SK-N-SH treated with all-trans-retinoic acid at 6 μM for 48 hours (cell line): Measurements from ENCODE around the gene AHCY.

ENCODE experiments used
- ARNTL ChIP-seq: fragments of 450-650 bp; formaldehyde crosslinking; IDR thresholded peaks from 2 replicates; pipeline ENCODE4 v1.5.0; 2020; ENCODE audit warnings: low read depth, mild to moderate bottlenecking, moderate library complexity, borderline replicate concordance
- ISL1 ChIP-seq: fragments of 250-450 bp; sonication (Bioruptor Pico); IDR thresholded peaks from 2 replicates; pipeline ENCODE4 v2.1.2; 2022; ENCODE audit warnings: mild to moderate bottlenecking, moderate library complexity
- PATZ1 ChIP-seq: fragments of 250-450 bp; sonication (Bioruptor Pico); IDR thresholded peaks from 2 replicates; pipeline ENCODE4 v1.8.0; 2020; ENCODE audit warnings: mild to moderate bottlenecking, moderate library complexity, borderline replicate concordance
- ZC3H10 ChIP-seq: fragments of 250-450 bp; sonication (Bioruptor Pico); IDR thresholded peaks from 2 replicates; pipeline ENCODE4 v1.5.1; 2021; ENCODE audit warnings: mild to moderate bottlenecking, moderate library complexity
- ZFP30 ChIP-seq: fragments of 450-650 bp; formaldehyde crosslinking; IDR thresholded peaks from 2 replicates; pipeline ENCODE4 v1.5.0; 2022; ENCODE audit warnings: mild to moderate bottlenecking, moderate library complexity
- ZNF565 ChIP-seq: fragments of 450-650 bp; formaldehyde crosslinking; conservative IDR thresholded peaks from 2 replicates; pipeline ENCODE4 v1.5.0; 2020; ENCODE audit warnings: low read depth, mild to moderate bottlenecking, moderate library complexity

- no peak for TF ChIP-seq ZFP30 (CRISPR knock-in tag)
- no peak for TF ChIP-seq ARNTL (CRISPR knock-in tag)
- TF ChIP-seq ZC3H10 (CRISPR knock-in tag) = no peak
- TF ChIP-seq ISL1 = no peak
- TF ChIP-seq PATZ1 (CRISPR knock-in tag) = no peak
- no peak for TF ChIP-seq ZNF565 (CRISPR knock-in tag)
Measured at GRCh38 chr20:34312544-34313217, 9.5 kb upstream of the AHCY start.
